Measurements from ENCODE around the gene PRRX2. TPM values are rescaled to one million over a fixed set of nuclear protein-coding genes. Genes with fewer than 3 reads are reported as not detected.
A peak's percentile ranks its signal among the peaks of the same experiment; 100 is the strongest.

Gene PRRX2
- total and polyA plus RNA-seq, 9 of the 15 experiments (the other 6 are each of a cell fraction or from before 2014, with no cell fraction given) = 0.21 TPM; not detected in 8

DNA sequence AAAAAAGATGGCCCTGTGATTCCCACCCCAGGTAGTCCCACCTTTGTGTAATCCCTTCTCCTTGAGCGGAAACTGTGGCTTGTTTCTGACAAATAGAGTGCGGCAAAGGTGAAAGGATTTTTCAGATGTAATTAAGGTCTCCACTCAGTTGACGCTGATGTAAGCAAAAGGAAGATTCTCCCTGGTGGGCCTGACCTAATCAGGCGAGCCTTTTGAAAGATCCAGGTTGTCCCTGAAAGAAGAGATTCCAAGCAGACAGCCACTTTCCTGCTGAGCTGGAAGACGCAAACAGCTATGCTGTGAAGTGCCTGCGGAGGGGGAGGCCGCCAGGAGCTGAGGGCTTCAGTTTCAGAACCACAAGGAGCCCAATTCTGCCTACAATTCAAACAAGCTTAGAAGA lies 63.3 kb downstream of the PRRX2 start:
- no peaks in the 10 kb centered on the region for H3K9me3 ChIP-seq (replicated peaks; ENCODE audit: control insufficient read depth, insufficient read depth, low read depth, low read length)
- BruUV-seq (replicated peaks) = no TSS peak
- in situ Hi-C loops (cut with MboI) (no loop called here), intact Hi-C loops (cut with micrococcal nuclease) (loop anchor here (5.0 kb wide), 2 partner anchors 86 to 1431 kb away; partner anchors contain the start of gene ASB6)
- no peaks in the 10 kb centered on the region for H3K9me1 ChIP-seq (ENCODE audit: control insufficient read depth, insufficient read depth, low read length)
- 27% methylated on average over 7 of the region's 7 CpGs for WGBS (ENCODE audit: insufficient coverage, low coverage, missing lambda C conversion rate)
- H3K36me3 ChIP-seq (ENCODE audit: control insufficient read depth, insufficient read depth, low read length) = no peaks in the 10 kb centered on the region
- DNase-seq (ENCODE audit: extremely low read depth in 1 of 4, low spot score in 3 of 4) (no peak), ATAC-seq (no peak), FAIRE-seq (no peak)
- H4K20me1 ChIP-seq (replicated peaks; ENCODE audit: control insufficient read depth, insufficient read depth, low read length) = no peaks in the 10 kb centered on the region
- no peak overlapping the region for H3K4me2 ChIP-seq (ENCODE audit: insufficient read depth, low read length)
- no peaks in the 10 kb centered on the region for H3K79me2 ChIP-seq (ENCODE audit: control insufficient read depth, insufficient read depth, low read length)
- ChIA-PET POLR2A (interaction anchor here (0.8 to 4.7 kb wide), 5 partner anchors 9 to 70 kb away, joined by 3 to 23 read pairs (median 4); no protein-coding TSS in a partner anchor), CTCF (ENCODE audit: low intra/inter-chr PET ratio) (interaction anchor here (0.6 to 0.9 kb wide), 2 partner anchors 9 to 1525 kb away, joined by 3 to 6 read pairs; partner anchors contain the start of gene DNM1)
- H3K9ac ChIP-seq (ENCODE audit: insufficient read depth in 1 of 2, low read depth in 2 of 2, low read length in 2 of 2) = no peak overlapping the region; a peak in 1 of 4 replicates
- peaks cover 31 to 51% of the 10 kb centered on the region in 2 experiments for H3K27me3 ChIP-seq (ENCODE audit: control insufficient read depth in 2 of 2, insufficient read depth in 2 of 2, low read length in 2 of 2)
- H3K4me1 ChIP-seq (replicated peaks in 1 of 2; ENCODE audit: control insufficient read depth in 2 of 2, insufficient read depth in 2 of 2, low read length in 2 of 2) = peaks cover 0 to 22% of the 10 kb centered on the region in 2 experiments; a peak in 2 of 5 replicates
- no peak overlapping the region for H3K27ac ChIP-seq (ENCODE audit: extremely low read depth, low read depth, low read length)
- no peak overlapping the region for H3K4me3 ChIP-seq
- H2AFZ ChIP-seq (ENCODE audit: low read depth, low read length) = no peak overlapping the region
- TF ChIP-seq NFIC (IDR thresholded peaks at IDR 0.05) (no peak), SMAD4 (CRISPR knock-in tag; conservative IDR thresholded peaks at IDR 0.05) (no peak), RBM22 (IDR thresholded peaks at IDR 0.05; ENCODE audit: low read depth, low read length, poor library complexity, severe bottlenecking) (no peak), E2F6 (IDR thresholded peaks at IDR 0.05; ENCODE audit: borderline replicate concordance in 1 of 2, extremely low read depth in 1 of 2, insufficient read depth in 1 of 2, insufficient read length in 1 of 2, low read depth in 1 of 2, low read length in 1 of 2, poor library complexity in 1 of 2, severe bottlenecking in 1 of 2) (no peak), RBM25 (IDR thresholded peaks at IDR 0.05; ENCODE audit: low read depth, low read length, severe bottlenecking) (peak; percentile 64), ZNF134 (CRISPR knock-in tag; conservative IDR thresholded peaks at IDR 0.05) (peak; percentile 100), OTX1 (CRISPR knock-in tag; IDR thresholded peaks at IDR 0.05) (no peak), RBM15 (IDR thresholded peaks at IDR 0.05; ENCODE audit: insufficient read depth, low read length) (no peak), ZNF785 (CRISPR knock-in tag; IDR thresholded peaks at IDR 0.05) (no peak), MYNN (IDR thresholded peaks at IDR 0.05) (no peak), MYNN (CRISPR knock-in tag; IDR thresholded peaks at IDR 0.05) (no peak), U2AF2 (optimal IDR thresholded peaks at IDR 0.05; ENCODE audit: low read depth, low read length) (no peak), MAFG (tag; conservative IDR thresholded peaks at IDR 0.05) (no peak), PBX2 (CRISPR knock-in tag; IDR thresholded peaks at IDR 0.05; ENCODE audit: low read depth) (no peak), PBX2 (tag; conservative IDR thresholded peaks at IDR 0.05; ENCODE audit: low read depth) (no peak), NR2C1 (IDR thresholded peaks at IDR 0.05) (no peak), NR2C1 (tag; IDR thresholded peaks at IDR 0.05) (no peak), PHF8 (IDR thresholded peaks at IDR 0.05; ENCODE audit: borderline replicate concordance, low read length) (no peak), ZNF639 (CRISPR knock-in tag; conservative IDR thresholded peaks at IDR 0.05 in 1 of 2, IDR thresholded peaks at IDR 0.05 in 1 of 2) (no peak)

All from K562 (cell line).